Astrocyte of the spinal cord (primary cell): Measurements from ENCODE around the gene IQGAP2.
A peak's percentile ranks its signal among the peaks of the same experiment; 100 is the strongest.

ENCODE experiments used
- DNase-seq: peaks from one replicate; pipeline ENCODE4 v3.0.0; 2011; ENCODE audit warnings: low read depth, low spot score
- H3K4me3 ChIP-seq: 2 replicates; pipeline ENCODE4 v1.5.1; 2011; ENCODE audit warnings: low read depth, mild to moderate bottlenecking, low read length, moderate library complexity
- in situ Hi-C: cut with HindIII; loops from 2 replicates; pipeline ENCODE4 v1.10.0; 2017; ENCODE audit warnings: low sequenced_read_pairs
- TF ChIP-seq, protein P1 (sequence below): IDR thresholded peaks from 2 replicates; pipeline ENCODE4 v1.5.1; 2012; ENCODE audit warnings: low read depth, mild to moderate bottlenecking, low read length, inconsistent platforms

IQGAP2 gene

GRCh38 chr5:76401801-76402250 is 1.3 kb upstream of the IQGAP2 start:
- DNase-seq: no peak
- H3K4me3 ChIP-seq: no peak overlapping the region
- in situ Hi-C loops: no loop called here
- TF ChIP-seq, protein P1, sequence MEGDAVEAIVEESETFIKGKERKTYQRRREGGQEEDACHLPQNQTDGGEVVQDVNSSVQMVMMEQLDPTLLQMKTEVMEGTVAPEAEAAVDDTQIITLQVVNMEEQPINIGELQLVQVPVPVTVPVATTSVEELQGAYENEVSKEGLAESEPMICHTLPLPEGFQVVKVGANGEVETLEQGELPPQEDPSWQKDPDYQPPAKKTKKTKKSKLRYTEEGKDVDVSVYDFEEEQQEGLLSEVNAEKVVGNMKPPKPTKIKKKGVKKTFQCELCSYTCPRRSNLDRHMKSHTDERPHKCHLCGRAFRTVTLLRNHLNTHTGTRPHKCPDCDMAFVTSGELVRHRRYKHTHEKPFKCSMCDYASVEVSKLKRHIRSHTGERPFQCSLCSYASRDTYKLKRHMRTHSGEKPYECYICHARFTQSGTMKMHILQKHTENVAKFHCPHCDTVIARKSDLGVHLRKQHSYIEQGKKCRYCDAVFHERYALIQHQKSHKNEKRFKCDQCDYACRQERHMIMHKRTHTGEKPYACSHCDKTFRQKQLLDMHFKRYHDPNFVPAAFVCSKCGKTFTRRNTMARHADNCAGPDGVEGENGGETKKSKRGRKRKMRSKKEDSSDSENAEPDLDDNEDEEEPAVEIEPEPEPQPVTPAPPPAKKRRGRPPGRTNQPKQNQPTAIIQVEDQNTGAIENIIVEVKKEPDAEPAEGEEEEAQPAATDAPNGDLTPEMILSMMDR: no peak

DNA sequence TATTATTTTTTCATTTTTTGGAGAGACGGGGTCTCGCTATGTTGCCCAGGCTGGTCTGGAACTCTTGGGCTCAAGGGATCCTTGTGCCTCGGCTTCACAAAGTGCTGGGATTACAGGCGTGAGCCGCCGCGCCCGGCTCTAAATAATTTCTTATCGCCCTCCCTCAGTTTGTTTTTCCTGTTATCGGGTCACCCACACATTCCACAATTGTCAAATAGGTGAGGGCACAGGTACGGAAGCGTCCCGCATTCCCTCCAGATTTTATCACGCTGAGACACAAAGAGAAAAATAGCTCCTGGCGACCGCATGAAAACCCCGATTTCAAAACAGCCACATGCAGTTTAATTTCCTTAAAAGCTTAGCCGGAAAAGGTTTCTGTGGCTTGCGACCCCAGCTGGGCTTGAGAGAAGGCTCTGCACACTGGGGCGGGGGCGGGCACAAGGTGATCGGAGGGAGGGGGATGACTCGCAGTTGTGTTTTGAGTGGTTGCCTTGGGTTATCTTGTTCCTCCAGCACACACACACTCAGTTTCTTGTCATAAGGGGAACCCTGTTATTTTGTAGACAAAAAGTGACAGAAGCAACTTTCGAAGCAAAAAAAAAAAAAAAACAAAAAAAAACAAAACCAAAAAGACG is 717 bp upstream of the IQGAP2 start:
- peak; percentile 13 for DNase-seq

GRCh38 chr5:76403766-76404222 is 709 bp downstream of the IQGAP2 start:
- DNase-seq: peak; percentile 23

More for the DNA sequence above, 717 bp upstream of the IQGAP2 start:
- TF ChIP-seq, protein P1: no peak
- in situ Hi-C loops: no loop called here
- peak overlapping the region; percentile 46 for H3K4me3 ChIP-seq

DNA sequence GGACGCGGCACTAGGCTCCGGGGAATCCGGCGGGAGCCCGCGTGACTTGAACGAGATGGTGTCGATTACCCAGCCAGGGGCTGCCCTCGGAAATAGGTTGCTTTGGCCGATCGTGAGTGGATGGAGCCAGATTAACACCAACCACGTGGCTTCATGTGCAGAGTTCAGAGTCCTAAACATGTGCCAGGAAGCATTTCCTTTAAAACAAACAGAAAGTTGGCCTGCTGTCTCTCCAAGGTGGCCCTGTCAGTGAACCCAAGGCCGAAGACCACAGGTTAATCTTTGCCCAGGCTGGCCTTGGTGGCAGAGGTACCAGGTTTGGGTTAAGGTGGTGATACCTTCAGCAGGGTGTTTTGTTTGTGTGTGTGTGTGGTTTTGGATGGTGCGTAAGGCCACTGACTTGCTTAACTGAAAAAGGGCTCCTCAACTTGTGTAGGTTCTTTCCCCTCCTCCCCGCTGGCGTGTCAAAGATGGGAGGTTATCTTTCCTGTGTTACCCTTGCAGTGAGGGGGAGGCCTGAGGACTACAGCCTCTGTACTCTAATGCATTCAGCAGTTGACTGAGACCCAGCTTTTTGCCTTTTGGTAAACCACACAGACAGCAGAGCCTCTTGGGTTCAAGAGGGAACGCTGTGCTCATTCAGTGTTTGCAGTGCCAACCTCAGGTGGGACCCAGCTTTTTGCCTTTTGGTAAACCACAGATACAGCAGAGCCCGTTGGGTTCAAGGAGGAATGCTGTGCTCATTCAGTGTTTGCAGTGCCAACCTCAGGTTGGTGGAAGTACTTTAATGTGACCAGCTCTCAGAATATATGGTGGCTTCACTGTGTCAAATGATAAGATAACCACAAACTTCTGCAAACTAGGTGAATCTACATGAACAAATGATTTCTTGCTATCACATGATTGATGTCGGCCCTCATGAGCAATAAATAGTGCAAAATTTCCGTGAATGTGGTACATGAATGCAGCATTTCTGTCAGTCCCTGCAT is 1.4 kb downstream of the IQGAP2 start:
- DNase-seq: no peak
- H3K4me3 ChIP-seq: no peak overlapping the region
- in situ Hi-C loops: no loop called here
- TF ChIP-seq, protein P1: no peak

More at GRCh38 chr5:76403766-76404222, 709 bp downstream of the IQGAP2 start:
- TF ChIP-seq, protein P1: no peak
- H3K4me3 ChIP-seq: peak overlapping the region; percentile 46
- in situ Hi-C loops: no loop called here

DNA sequence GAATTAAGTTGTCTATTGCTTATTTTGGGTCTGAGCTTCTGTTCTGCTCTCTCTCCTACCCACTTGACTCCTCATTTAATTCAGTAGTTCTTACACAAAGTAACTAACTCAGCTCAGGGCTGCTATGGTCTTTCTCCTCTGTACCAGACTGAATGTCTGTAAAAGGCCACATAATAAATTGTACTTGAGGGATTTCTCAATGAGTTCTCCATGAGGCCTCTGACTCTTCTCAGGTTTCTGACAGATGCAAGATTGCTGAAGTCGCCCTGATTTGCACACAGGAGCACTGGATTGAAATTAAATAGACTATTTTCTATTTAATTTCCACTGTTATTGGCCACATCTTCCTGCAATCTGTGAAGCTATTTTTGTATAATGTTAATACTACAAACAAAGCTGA is 2.9 kb downstream of the IQGAP2 start:
- no peak for DNase-seq
- no peak overlapping the region for H3K4me3 ChIP-seq
- TF ChIP-seq, protein P1: no peak
- in situ Hi-C loops: no loop called here

DNA sequence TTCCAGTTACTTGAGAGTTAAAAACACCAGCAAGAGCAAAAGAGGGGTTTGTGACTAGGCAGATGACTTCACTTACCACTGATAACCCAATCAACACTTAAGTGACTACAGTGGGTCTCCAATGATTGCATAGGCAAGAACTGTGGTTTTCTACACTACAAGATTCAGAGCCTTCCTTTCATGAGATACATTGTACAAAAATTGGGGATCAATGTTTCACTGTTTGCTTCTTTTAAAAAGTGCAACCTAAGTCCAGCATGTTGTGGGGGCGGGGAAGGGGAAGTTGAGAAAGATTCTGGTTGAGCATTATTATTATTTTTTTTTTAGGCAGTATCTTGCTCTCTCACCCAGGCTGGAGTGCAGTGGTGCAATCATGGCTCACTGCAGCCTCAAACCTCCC is 3.6 kb downstream of the IQGAP2 start:
- no peak for DNase-seq
- TF ChIP-seq, protein P1: no peak
- in situ Hi-C loops: no loop called here
- H3K4me3 ChIP-seq: no peak overlapping the region
